Activated naive CD8-positive, alpha-beta T cell (primary cell): ENCODE data around the gene EIPR1.
A peak's percentile ranks its signal among the peaks of the same experiment; 100 is the strongest.

Source experiments
- H3K27ac Mint-ChIP-seq: one replicate; pipeline ENCODE4 v1.8.0; 2021; ENCODE audit warnings: mixed read lengths
- H3K27me3 Mint-ChIP-seq: one replicate; pipeline ENCODE4 v1.8.0; 2021; ENCODE audit warnings: mixed read lengths
- H3K36me3 Mint-ChIP-seq: one replicate; pipeline ENCODE4 v1.8.0; 2021; ENCODE audit warnings: mixed read lengths
- H3K4me1 Mint-ChIP-seq: one replicate; pipeline ENCODE4 v1.8.0; 2021; ENCODE audit warnings: low read depth, mixed read lengths
- H3K4me3 Mint-ChIP-seq: one replicate; pipeline ENCODE4 v1.8.0; 2021; ENCODE audit warnings: mild to moderate bottlenecking, mixed read lengths
- H3K9me3 Mint-ChIP-seq: one replicate; pipeline ENCODE4 v1.8.0; 2021; ENCODE audit warnings: low read depth, mixed read lengths

The EIPR1 gene

DNA sequence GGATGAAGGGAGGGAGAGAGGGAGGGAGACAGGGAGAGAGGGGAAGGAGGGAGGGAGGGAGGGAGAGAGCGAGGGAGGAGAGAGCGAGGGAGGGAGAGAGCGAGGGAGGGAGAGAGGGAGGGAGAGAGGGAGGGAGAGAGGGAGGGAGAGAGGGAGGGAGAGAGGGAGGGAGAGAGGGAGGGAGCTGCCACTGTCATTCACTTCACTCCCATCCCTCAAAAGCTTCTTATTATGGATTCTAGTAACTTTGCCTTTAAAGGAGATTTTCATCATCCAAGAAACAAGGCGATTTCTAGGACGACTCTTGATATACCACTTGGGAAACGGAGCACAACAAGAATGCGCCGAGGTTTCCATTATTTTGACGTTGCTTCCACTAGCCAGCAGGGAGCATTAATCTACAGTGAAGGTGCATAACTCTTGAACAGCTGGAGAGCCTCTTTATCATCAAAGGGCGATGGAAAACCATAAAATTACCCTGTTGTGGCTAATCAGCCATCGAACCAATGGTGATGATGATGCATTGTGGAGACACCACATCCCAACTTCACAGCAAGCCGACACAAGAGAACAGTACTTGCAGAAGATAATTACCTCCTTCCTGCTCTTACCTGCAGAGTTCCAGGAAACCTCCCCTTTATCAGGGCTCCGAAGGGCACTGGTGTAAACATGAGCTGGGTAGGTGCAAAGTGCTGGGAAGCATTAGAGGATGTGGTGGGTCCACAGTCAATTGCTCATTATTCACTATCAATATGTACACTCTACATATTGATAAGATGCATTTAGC, 130.5 kb downstream of the EIPR1 start:
- Mint-ChIP-seq H3K36me3 (peaks cover 23% of the 10 kb centered on the region), H3K27ac (no peak overlapping the region), H3K4me1 (peaks cover 27% of the 10 kb centered on the region), H3K27me3 (no peaks in the 10 kb centered on the region), H3K9me3 (peaks cover 9% of the 10 kb centered on the region), H3K4me3 (no peak overlapping the region)

DNA sequence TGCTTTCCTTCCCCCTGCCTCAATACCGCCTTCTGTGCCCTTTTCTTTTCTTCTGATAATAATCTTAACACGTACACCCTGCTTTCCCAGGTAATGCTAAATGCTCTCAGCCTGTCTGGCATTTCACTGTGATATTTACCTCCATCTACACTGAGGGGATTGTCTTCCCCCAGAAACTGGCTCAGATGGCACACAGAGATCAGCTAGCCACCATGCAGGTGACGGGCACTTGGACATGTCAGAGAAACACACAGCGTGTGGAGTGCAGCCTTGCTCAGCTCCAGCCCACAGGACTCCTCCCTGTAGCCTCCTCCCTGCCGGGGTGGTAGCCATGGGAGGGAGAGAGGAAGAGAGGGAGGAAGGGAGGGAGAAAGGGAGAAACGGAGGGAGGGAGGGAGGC, 131.2 kb downstream of the EIPR1 start:
- peaks cover 9% of the 10 kb centered on the region for H3K9me3 Mint-ChIP-seq

DNA sequence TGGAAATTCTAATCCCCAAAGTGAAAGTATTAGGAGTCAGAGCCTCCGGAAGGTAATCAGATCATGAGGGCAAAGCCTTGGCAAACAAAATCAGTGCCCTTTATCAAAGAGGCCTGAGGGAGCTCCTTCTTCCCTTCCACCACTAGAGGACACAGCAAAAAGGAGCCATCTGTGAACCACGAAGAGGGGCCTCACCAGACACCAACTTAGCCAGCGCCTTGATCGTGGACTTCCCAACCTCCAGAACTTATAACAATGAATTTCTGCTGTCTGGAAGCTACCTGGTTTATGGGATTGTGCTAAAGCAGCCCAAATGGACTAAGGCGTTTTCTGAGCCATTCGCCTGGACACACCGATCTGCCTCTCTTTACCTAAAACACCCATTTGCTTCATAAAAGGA, 133.1 kb downstream of the EIPR1 start:
- H3K27me3 Mint-ChIP-seq: no peaks in the 10 kb centered on the region
- no peak overlapping the region for H3K27ac Mint-ChIP-seq
- H3K4me3 Mint-ChIP-seq: no peak overlapping the region
- peaks cover 13% of the 10 kb centered on the region for H3K36me3 Mint-ChIP-seq
- H3K9me3 Mint-ChIP-seq: peaks cover 8% of the 10 kb centered on the region
- peaks cover 37% of the 10 kb centered on the region for H3K4me1 Mint-ChIP-seq

More for the DNA sequence above, 131.2 kb downstream of the EIPR1 start:
- H3K36me3 Mint-ChIP-seq: peaks cover 19% of the 10 kb centered on the region
- no peak overlapping the region for H3K27ac Mint-ChIP-seq
- no peak overlapping the region for H3K4me3 Mint-ChIP-seq
- H3K4me1 Mint-ChIP-seq: peaks cover 34% of the 10 kb centered on the region
- no peaks in the 10 kb centered on the region for H3K27me3 Mint-ChIP-seq

DNA sequence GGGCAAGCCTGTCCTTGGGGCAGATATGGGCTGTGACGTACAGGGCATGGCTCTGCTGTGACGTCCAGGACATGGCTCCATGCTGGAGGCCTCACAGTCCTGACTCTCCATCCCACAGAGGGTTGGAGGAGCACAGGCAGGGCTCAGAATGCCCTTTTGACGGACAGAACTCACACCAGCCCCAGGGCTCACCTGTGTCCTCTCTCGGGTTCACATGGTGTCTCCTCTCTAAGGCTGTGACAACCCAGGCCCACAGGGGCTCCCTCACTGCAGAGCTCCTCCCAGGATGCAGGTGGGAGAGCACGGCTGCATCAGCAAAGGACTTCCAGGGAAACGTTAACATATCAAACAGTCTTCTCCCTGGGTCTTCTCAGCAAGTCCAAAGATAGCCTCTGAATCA, 133.8 kb downstream of the EIPR1 start:
- no peak overlapping the region for H3K4me3 Mint-ChIP-seq
- H3K36me3 Mint-ChIP-seq: peaks cover 6% of the 10 kb centered on the region
- peaks cover 2% of the 10 kb centered on the region for H3K9me3 Mint-ChIP-seq
- H3K4me1 Mint-ChIP-seq: peaks cover 37% of the 10 kb centered on the region
- peak overlapping the region; percentile 22 for H3K27ac Mint-ChIP-seq
- H3K27me3 Mint-ChIP-seq: no peaks in the 10 kb centered on the region

DNA sequence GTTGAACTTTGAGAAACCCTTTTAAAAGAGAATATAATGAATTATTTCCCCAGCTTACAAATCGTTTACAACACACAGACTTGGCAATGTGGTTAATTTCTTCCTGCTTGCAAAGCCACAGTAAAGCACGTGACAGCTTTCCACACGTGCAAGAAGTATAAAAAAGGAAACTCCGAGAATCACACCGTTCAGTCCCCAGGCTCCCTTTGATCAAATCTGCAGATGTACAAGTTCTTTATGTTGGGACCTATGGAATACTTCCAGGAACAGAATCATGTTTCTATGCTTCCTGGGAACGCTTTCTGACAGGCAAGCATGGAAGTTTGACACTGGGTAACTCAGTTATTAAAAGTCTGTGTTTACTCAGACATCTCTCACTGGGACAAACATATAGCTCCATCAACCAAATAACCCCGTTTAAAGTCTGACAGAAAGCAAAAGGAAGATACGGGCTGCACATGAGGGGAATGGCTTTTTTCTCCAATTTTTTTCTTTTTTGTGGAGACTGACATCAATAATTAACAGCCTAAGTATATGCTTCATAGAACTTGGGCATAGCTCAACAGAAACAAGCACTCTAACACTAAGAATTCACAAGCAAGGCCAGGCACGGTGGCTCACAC, 134.8 kb downstream of the EIPR1 start:
- H3K9me3 Mint-ChIP-seq: no peaks in the 10 kb centered on the region
- H3K4me3 Mint-ChIP-seq: peak overlapping the region; percentile 27
- H3K4me1 Mint-ChIP-seq: peaks cover 37% of the 10 kb centered on the region
- H3K27me3 Mint-ChIP-seq: no peaks in the 10 kb centered on the region
- H3K27ac Mint-ChIP-seq: peak overlapping the region; percentile 79
- peaks cover 10% of the 10 kb centered on the region for H3K36me3 Mint-ChIP-seq

DNA sequence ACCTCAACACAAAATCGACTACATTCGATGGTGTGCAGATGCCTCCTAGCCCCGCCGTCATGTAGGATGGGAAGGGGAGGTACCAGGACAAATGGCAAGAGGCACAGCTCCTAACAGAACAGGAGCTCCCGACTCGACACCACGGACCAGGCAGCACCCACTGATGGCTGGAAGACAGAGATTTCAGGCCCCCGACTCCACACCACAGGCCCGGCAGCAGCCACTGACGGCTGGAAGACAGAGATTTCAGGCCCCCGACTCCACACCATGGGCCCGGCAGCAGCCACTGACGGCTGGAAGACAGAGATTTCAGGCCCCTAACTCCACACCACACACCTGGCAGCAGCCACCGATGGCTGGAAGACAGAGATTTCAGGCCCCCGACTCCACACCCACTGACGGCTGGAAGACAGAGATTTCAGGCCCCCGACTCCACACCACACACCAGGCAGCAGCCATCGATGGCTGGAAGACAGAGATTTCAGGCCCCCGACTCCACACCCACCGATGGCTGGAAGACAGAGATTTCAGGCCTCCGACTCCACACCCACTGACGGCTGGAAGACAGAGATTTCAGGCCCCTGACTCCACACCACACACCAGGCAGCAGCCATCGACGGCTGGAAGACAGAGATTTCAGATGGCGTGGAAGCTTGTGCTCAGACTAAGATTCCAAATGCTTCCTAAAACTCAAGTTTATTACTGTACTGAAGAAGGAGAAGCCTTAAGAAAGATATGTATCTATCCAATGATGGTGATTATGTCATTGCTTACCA, 135.5 kb downstream of the EIPR1 start:
- Mint-ChIP-seq H3K27ac (peak overlapping the region; percentile 79), H3K4me3 (peak overlapping the region; percentile 46), H3K36me3 (peaks cover 9% of the 10 kb centered on the region), H3K9me3 (no peaks in the 10 kb centered on the region), H3K4me1 (peaks cover 37% of the 10 kb centered on the region), H3K27me3 (no peaks in the 10 kb centered on the region)

DNA sequence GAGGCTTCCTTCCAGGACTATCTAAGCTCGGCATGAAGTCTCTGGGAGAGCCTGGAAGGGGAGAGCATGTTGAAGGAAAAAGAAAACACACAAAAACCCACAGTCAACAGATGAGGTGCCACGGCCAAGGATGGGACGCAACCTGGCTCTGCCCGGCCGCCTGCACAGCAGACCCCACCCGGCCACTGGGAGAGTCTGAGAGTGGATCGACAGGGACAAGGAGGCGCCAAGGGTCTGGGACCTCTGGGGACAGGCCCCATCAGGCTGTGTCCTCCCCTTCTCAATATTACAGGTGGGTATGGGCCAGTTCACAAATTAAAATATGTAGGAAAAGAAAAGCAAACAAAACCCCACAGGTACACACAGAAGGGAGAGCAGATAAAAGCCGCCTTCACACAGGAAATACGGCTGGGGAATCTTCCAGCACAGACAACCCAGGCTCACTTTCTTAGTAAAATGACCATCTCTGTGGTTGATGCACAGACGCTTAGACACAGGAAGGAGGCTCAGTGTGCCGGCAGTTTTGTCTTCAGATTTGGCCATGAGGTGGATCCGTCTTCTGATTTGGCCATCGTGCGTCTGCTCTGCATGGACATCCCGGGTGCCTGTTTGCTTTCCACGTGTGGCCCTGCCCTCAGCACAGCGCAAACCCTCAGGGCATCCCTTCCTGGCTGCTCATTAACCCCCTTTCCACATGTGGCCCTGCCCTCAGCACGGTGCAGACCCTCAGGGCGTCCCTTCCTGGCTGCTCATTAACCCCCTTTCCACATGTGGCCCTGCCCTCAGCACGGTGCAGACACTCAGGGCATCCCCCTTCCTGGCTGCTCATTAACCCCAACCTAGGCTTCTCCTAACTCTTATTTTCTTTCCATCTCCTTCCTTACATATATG, 138.4 kb downstream of the EIPR1 start:
- Mint-ChIP-seq H3K4me1 (peaks cover 37% of the 10 kb centered on the region), H3K27me3 (no peaks in the 10 kb centered on the region), H3K4me3 (no peak overlapping the region), H3K36me3 (peaks cover 15% of the 10 kb centered on the region), H3K9me3 (no peaks in the 10 kb centered on the region), H3K27ac (peak overlapping the region; percentile 64)

DNA sequence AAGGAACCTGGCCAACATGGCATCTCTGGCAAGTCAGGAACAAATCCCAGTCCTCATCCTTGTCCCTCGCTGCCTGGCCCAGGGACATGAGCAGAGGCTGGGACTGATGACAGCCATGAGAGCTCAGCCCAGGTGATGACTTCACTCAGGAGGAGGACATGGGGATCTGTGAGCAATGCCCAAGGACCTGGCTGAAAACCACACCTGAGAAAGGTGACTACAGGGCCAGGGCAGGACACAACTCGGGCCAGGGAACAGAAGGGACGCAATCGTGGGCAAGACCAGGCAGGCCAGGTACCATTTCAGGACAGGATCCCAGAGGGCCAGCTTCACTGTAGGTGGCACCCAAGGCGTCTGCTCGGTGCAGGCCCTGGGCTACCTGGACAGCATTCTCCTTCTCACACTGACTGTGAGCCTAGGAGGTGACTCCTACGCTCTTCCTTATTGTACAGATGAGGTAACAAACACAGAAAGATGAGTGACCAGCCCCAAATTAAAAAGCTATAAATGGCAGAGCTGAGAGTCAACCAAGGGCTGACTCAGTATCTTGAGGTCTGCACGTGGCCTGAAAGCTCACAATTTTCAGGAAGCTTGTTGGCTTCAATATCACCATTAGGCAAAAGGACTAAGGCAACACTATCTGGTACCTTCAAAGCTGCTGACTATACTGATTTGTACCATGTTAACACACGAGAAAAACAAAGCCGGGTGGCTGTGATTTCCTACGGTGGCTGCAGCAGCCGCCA, 141.1 kb downstream of the EIPR1 start:
- H3K36me3 Mint-ChIP-seq: peaks cover 18% of the 10 kb centered on the region
- no peaks in the 10 kb centered on the region for H3K9me3 Mint-ChIP-seq
- H3K27ac Mint-ChIP-seq: no peak overlapping the region

DNA sequence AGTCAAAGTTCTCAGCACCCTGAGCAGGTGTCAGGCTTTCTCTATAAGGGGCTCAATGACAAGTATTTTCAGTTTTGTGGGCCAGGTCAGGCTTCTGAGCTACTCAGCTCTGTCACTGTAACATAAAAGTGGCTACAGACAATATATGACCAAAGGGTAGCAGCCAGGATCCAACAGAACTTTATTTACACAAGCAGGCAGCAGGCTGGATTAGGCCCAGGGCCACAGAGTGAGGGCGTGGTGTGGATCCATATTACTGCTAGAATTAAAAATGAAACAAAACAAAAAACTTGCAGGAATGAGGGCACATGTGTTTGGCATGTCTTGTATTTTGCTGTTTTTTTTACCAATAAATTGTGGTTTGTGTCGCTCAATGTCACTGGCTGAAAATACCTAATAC, 143.7 kb downstream of the EIPR1 start:
- peaks cover 9% of the 10 kb centered on the region for H3K4me1 Mint-ChIP-seq
- H3K27ac Mint-ChIP-seq: no peak overlapping the region
- no peaks in the 10 kb centered on the region for H3K9me3 Mint-ChIP-seq
- no peaks in the 10 kb centered on the region for H3K27me3 Mint-ChIP-seq
- peaks cover 25% of the 10 kb centered on the region for H3K36me3 Mint-ChIP-seq
- no peak overlapping the region for H3K4me3 Mint-ChIP-seq

More for the DNA sequence above, 141.1 kb downstream of the EIPR1 start:
- Mint-ChIP-seq H3K4me3 (no peak overlapping the region), H3K27me3 (no peaks in the 10 kb centered on the region), H3K4me1 (peaks cover 13% of the 10 kb centered on the region)

DNA sequence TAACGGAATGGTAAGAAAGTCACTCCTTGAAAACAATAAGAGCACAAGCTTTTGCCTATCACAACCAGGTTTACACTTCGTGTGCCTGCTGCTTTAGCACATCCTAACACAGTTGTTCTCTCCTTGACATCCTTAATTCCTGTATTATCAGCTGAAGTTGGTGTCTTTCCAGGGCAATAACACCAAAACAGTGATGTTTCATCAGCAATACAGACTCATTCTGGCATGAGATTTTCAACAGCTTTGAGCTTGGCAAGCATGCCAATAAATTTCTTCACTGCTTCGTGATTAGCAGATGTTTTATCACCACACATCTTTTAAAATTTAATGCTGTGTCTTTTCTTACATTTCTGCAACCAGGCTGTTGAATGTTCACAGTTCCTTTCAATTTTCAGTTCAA, 148.4 kb downstream of the EIPR1 start:
- Mint-ChIP-seq H3K27me3 (no peaks in the 10 kb centered on the region), H3K4me1 (peaks cover 11% of the 10 kb centered on the region), H3K36me3 (peaks cover 26% of the 10 kb centered on the region), H3K27ac (no peak overlapping the region), H3K9me3 (no peaks in the 10 kb centered on the region), H3K4me3 (no peak overlapping the region)

DNA sequence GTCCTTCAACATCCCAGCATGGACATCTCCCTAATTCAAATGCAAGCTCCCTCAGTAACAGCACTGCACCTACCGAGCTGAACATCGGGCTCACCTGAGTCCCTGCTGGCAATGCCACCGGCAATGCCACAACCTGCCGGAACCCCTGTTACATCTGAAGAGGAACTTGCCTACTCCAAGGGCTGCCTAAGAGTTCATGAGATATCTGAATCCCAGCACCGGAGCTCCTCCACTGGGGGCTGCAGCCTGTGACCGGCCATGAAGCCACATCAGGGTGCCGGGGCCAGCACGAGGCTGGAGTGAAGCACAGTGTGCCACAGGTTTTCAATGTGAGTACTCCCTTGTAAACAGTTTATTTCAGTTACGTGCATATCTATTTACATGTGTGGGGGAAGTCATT, 152.9 kb downstream of the EIPR1 start:
- Mint-ChIP-seq H3K4me3 (peak overlapping the region; percentile 32), H3K9me3 (peaks cover 6% of the 10 kb centered on the region), H3K4me1 (peaks cover 34% of the 10 kb centered on the region), H3K27me3 (no peaks in the 10 kb centered on the region), H3K27ac (peak overlapping the region; percentile 99), H3K36me3 (peaks cover 28% of the 10 kb centered on the region)

DNA sequence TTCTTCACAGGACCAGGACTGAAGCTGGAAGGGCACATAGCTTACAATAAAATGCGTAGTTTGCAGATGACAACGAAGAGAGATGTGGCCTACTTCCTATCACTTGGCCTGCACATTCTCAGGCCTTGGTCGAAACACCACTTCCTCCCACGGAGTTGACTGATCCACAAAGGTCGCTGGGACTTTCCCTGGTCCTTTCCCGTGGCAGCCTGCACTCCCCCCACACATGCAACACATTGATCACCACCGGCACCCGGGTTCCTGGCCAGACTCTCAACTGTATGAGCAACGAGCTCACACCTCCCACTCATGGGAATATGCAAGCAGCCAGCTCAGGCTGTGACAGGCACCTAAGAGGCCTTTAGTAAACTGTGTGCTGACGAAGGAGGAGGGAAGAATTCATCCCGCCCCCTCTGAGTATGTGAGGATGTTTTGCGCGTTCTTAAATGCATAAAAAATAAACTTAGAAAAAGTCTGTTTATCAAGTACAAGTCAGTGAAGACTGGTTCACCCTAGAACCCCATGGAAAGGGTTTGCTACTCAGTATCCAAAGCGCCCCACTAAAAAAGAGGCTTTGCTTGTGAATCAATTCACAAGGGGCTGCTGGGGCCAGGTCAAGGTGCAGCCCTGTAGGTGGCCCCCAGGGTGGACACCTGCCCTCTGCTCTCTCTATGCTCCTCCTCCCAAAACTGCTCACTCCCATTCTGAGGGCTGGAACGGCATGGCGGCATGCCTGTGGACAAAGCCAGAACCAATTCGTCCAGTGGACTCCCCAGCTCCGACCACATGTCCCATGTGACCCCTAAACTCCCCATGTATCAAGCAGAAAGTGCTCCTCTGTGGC, 154.3 kb downstream of the EIPR1 start:
- no peaks in the 10 kb centered on the region for H3K27me3 Mint-ChIP-seq
- H3K4me3 Mint-ChIP-seq: peak overlapping the region; percentile 67
- peaks cover 34% of the 10 kb centered on the region for H3K4me1 Mint-ChIP-seq
- H3K36me3 Mint-ChIP-seq: peaks cover 21% of the 10 kb centered on the region
- H3K9me3 Mint-ChIP-seq: peaks cover 6% of the 10 kb centered on the region
- peak overlapping the region; percentile 99 for H3K27ac Mint-ChIP-seq

DNA sequence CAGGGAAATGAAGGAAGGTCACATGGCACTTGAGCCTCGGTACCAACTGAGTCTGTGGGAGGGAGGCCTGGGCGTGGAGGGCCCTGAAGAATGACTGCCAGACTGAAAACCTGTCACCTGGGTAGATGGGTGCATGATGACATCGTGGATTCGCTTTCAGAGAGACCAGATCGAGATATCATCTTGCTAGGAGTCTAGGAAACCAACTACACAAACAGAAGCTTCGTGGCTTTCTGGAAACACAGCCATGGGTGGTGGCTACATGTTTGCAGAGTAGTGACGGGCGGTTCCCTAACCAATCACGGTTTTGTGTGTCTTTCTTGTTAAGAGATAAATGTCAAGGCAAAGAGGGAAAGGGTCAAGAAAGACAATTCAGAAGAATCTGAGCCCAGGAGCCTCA, 155.0 kb downstream of the EIPR1 start:
- Mint-ChIP-seq H3K4me1 (peaks cover 37% of the 10 kb centered on the region), H3K9me3 (peaks cover 6% of the 10 kb centered on the region), H3K4me3 (peak overlapping the region; percentile 67), H3K27me3 (no peaks in the 10 kb centered on the region), H3K27ac (peak overlapping the region; percentile 99), H3K36me3 (peaks cover 20% of the 10 kb centered on the region)
